T-helper 22 cell (primary cell): ENCODE data around the gene ADGRF5.

ENCODE experiments used
- DNase-seq: peaks from one replicate; pipeline ENCODE4 v3.0.0-alpha.2; 2020; ENCODE audit warnings: low read depth

The ADGRF5 gene

GRCh38 chr6:46821458-46821881, 100.3 kb downstream of the ADGRF5 start:
- DNase-seq, result no peak

- no peak for DNase-seq
Observed at GRCh38 chr6:46819561-46819960, 102.2 kb downstream of the ADGRF5 start.

- no peak for DNase-seq
Observed at GRCh38 chr6:46816626-46817025, 105.1 kb downstream of the ADGRF5 start.

GRCh38 chr6:46815130-46815529, 106.6 kb downstream of the ADGRF5 start:
- no peak for DNase-seq

GRCh38 chr6:46808806-46809205, 112.9 kb downstream of the ADGRF5 start:
- no peak for DNase-seq
